Stomach (tissue), 4 donors: ENCODE data around the gene ARL15.

Source experiments
- POLR2A ChIP-seq, 4 donors: fragments of 450-650 bp; IDR thresholded peaks; one replicate each; pipeline ENCODE4 v1.6.1; 2016; ENCODE audit warnings: antibody characterized with exemption in 4 of 4, control low read depth in 2 of 4, mild to moderate bottlenecking in 1 of 4, moderate library complexity in 1 of 4
- POLR2AphosphoS5 ChIP-seq, 3 donors: sonication (generic); formaldehyde crosslinking; IDR thresholded peaks; one replicate each; pipeline ENCODE4 v1.6.1; 2016; ENCODE audit warnings: antibody characterized with exemption in 3 of 3
- TF ChIP-seq, protein P1 (sequence below), 7 experiments: fragments of 450-650 bp in 4 of 7; fragments of 200-600 bp in 3 of 7; sonication (generic) in 3 of 7; IDR thresholded peaks; one replicate each; pipeline ENCODE4 v1.5.1; 2016 to 2019; ENCODE audit warnings: antibody characterized with exemption in 7 of 7, control low read depth in 2 of 7, mild to moderate bottlenecking in 1 of 7

DNA sequence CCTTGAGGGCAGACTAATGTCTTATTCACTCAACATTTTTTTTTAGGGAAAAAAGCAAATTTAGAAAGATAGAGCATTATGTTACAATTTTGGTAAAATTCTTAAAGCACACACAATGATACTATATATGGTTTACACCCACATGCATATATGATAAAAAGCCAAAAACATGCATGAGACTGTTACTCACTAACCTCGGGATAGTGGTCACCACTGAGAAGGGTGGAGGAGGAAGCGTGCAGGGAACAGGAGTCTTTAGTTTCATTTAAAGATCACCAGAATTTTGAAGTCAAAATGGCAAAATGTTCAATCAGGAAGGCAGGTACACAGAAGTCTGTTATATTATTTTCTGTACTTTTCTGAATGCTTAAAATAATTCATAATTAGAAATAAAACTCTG lies 9.2 kb downstream of the ARL15 start:
- TF ChIP-seq, protein P1, sequence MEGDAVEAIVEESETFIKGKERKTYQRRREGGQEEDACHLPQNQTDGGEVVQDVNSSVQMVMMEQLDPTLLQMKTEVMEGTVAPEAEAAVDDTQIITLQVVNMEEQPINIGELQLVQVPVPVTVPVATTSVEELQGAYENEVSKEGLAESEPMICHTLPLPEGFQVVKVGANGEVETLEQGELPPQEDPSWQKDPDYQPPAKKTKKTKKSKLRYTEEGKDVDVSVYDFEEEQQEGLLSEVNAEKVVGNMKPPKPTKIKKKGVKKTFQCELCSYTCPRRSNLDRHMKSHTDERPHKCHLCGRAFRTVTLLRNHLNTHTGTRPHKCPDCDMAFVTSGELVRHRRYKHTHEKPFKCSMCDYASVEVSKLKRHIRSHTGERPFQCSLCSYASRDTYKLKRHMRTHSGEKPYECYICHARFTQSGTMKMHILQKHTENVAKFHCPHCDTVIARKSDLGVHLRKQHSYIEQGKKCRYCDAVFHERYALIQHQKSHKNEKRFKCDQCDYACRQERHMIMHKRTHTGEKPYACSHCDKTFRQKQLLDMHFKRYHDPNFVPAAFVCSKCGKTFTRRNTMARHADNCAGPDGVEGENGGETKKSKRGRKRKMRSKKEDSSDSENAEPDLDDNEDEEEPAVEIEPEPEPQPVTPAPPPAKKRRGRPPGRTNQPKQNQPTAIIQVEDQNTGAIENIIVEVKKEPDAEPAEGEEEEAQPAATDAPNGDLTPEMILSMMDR (IDR thresholded peaks at IDR 0.05): no peak
- TF ChIP-seq POLR2A (IDR thresholded peaks at IDR 0.05) (no peak), POLR2AphosphoS5 (IDR thresholded peaks at IDR 0.05) (no peak)
